Measurements from ENCODE around the gene BLOC1S1.

The BLOC1S1 gene

DNA sequence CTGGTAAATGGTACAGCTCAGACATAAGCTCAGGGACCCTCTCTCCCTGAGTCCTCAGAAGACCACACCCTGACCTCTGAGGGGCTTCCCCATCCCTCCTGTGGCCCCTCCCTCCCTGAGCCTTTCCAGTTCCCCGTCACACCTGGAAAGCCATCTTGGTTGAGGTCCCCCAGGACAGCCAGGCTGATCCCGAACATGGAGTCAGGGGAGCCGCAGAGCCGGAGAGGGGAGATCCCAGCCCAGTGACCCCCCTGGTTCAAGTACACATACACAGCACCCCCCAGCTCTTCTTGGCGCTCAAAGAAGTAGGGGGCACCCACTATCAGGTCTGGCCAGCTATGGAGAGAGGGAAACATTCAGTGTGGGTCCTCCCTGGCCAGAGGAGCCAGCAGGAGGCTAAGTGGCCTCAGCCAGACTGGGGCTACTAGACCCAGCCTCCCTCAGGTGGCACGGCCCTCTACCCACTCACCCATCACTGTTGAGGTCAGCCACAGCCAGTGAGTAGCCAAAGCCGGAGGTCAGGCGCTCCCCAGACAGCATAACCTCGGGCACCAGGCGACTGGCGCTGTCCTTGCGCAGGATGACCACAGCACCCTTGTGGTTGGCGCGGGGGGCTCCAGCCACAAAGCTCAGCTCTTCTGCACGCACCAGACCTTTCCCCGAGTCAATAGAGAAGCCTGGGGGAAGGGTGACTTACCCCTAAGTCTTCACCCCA is 17.4 kb upstream of the BLOC1S1 start:
- H3K36me3 ChIP-seq (ENCODE audit: insufficient read depth, low read length), result no peaks in the 10 kb centered on the region
- H4K20me1 ChIP-seq (ENCODE audit: insufficient read depth, low read length, poor library complexity, severe bottlenecking), result no peaks in the 10 kb centered on the region
- no peaks in the 10 kb centered on the region for H3K9me2 ChIP-seq (replicated peaks; ENCODE audit: low read depth, low read length)
- H3K4me3 ChIP-seq (ENCODE audit: low read length, poor library complexity, severe bottlenecking), result no peak overlapping the region
- H3F3A ChIP-seq (ENCODE audit: low read depth), result no peaks in the 10 kb centered on the region
- H3K9ac ChIP-seq (ENCODE audit: low read depth, low read length, poor library complexity, severe bottlenecking), result no peak overlapping the region
- H3K4me2 ChIP-seq (ENCODE audit: low read depth, low read length, poor library complexity, severe bottlenecking), result no peak overlapping the region
- no peaks in the 10 kb centered on the region for H3K79me2 ChIP-seq (ENCODE audit: insufficient read depth, low read length)
- H3K9me3 ChIP-seq (ENCODE audit: insufficient read depth, low read depth, low read length), result no peaks in the 10 kb centered on the region
- no peaks in the 10 kb centered on the region for H3K27me3 ChIP-seq (ENCODE audit: insufficient read depth, low read length, poor library complexity, severe bottlenecking)
- H3K4me1 ChIP-seq (ENCODE audit: insufficient read depth, low read length, poor library complexity, severe bottlenecking), result no peaks in the 10 kb centered on the region
- TF ChIP-seq CTCF (conservative IDR thresholded peaks at IDR 0.05; ENCODE audit: low read length) (no peak), EZH2phosphoT487 (IDR thresholded peaks at IDR 0.05; ENCODE audit: borderline replicate concordance) (no peak)
- no peak overlapping the region for H2AFZ ChIP-seq (ENCODE audit: low read length)

DNA sequence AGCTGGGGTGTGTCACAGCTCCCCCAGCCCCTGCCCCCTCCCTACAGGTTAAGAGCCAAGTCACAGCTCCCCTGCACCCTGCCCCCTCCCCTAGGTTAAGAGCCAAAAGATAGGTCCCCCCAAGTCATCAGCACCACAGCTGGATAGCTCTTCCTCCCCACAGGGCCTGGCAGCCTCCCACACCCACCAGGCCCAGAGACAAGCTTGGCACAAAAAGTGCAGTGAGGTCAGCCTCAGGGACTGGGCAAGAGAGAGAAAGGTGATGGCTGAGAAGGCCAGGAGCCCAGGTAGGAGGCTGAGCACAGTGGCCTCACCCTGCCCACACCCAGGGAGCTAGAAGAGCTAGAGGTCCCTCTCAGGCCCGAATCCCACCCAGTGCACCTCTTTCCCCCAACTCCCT is 16.9 kb upstream of the BLOC1S1 start:
- no peaks in the 10 kb centered on the region for H3F3A ChIP-seq (ENCODE audit: low read depth)
- no peaks in the 10 kb centered on the region for H4K20me1 ChIP-seq (ENCODE audit: insufficient read depth, low read length, poor library complexity, severe bottlenecking)
- H3K27me3 ChIP-seq (ENCODE audit: insufficient read depth, low read length, poor library complexity, severe bottlenecking), result no peaks in the 10 kb centered on the region
- H3K4me3 ChIP-seq (ENCODE audit: low read length, poor library complexity, severe bottlenecking), result no peak overlapping the region
- H3K4me1 ChIP-seq (ENCODE audit: insufficient read depth, low read length, poor library complexity, severe bottlenecking), result no peaks in the 10 kb centered on the region
- TF ChIP-seq CTCF (conservative IDR thresholded peaks at IDR 0.05; ENCODE audit: low read length), result no peak
- H3K36me3 ChIP-seq (ENCODE audit: insufficient read depth, low read length), result no peaks in the 10 kb centered on the region
- H3K79me2 ChIP-seq (ENCODE audit: insufficient read depth, low read length), result no peaks in the 10 kb centered on the region
- no peak overlapping the region for H3K9ac ChIP-seq (ENCODE audit: low read depth, low read length, poor library complexity, severe bottlenecking)
- no peaks in the 10 kb centered on the region for H3K9me3 ChIP-seq (ENCODE audit: insufficient read depth, low read depth, low read length)
- no peaks in the 10 kb centered on the region for H3K9me2 ChIP-seq (replicated peaks; ENCODE audit: low read depth, low read length)
- H3K4me2 ChIP-seq (ENCODE audit: low read depth, low read length, poor library complexity, severe bottlenecking), result no peak overlapping the region
- no peak overlapping the region for H2AFZ ChIP-seq (ENCODE audit: low read length)

DNA sequence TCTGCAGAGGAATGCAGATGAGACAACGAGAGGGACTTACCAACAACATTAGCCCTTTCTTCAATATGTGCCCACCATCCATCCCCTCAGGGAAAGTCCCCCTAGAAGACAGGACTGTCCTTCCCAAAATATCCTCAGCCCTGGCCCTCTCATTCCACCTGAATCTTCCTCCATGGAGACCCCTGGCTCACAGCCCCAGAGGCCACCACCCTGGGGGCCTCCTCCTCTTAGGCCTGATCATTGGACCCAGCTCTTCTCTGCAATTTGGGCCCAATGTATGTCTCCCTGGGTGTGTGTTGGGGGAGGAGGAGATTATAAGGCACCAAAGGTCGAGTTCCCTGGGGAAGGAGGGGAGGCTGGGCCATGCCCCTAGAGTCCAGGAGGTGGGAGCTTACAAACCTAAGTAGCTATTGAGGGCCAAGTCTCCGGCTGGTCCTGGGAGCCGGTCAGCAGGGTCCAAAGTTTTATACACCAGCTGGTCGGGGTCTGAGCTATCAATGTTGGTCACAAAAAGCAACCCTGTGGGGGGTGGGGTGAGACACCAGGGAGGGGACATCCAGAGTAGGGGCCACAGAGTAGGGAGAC is 16.3 kb upstream of the BLOC1S1 start:
- no peaks in the 10 kb centered on the region for H4K20me1 ChIP-seq (ENCODE audit: insufficient read depth, low read length, poor library complexity, severe bottlenecking)
- H3K79me2 ChIP-seq (ENCODE audit: insufficient read depth, low read length), result no peaks in the 10 kb centered on the region

More for the DNA sequence above, 16.3 kb upstream of the BLOC1S1 start:
- Histone ChIP-seq H3K9me3 (ENCODE audit: insufficient read depth, low read depth, low read length) (no peaks in the 10 kb centered on the region), H3K4me3 (ENCODE audit: low read length, poor library complexity, severe bottlenecking) (no peak overlapping the region), H3F3A (ENCODE audit: low read depth) (no peaks in the 10 kb centered on the region), H3K9me2 (replicated peaks; ENCODE audit: low read depth, low read length) (no peaks in the 10 kb centered on the region), H3K27me3 (ENCODE audit: insufficient read depth, low read length, poor library complexity, severe bottlenecking) (no peaks in the 10 kb centered on the region), H3K4me2 (ENCODE audit: low read depth, low read length, poor library complexity, severe bottlenecking) (no peak overlapping the region), H3K4me1 (ENCODE audit: insufficient read depth, low read length, poor library complexity, severe bottlenecking) (no peaks in the 10 kb centered on the region), H3K9ac (ENCODE audit: low read depth, low read length, poor library complexity, severe bottlenecking) (no peak overlapping the region), H3K36me3 (ENCODE audit: insufficient read depth, low read length) (no peaks in the 10 kb centered on the region), H2AFZ (ENCODE audit: low read length) (no peak overlapping the region)
- TF ChIP-seq EZH2phosphoT487 (IDR thresholded peaks at IDR 0.05; ENCODE audit: borderline replicate concordance) (no peak), CTCF (conservative IDR thresholded peaks at IDR 0.05; ENCODE audit: low read length) (no peak)
